ENCODE measurements around the gene FGF8. TPM values are rescaled to one million over a fixed set of nuclear protein-coding genes. Genes with fewer than 3 reads are reported as not detected.

The FGF8 gene
- total RNA-seq, 2 experiments from 2014 or later = not detected

DNA sequence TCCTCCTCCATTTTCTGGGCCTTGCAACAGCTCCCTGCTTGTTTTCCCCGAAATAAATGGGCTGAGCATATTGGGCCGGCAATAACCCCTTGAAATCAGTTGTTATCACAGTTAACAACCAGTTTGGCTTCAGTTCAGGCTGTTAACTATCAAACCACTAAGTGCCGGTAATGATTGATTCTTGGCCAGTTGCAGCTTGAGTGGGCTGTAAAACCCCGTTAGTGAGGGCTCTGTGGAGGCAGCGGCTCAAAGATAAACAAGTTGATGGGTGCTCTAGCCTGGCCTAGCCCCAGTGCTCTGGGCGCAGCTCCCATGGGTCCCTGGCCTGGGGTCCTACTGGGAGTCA is 8.3 kb downstream of the FGF8 start:
- no peak for DNase-seq
- ChIA-PET POLR2A (no interaction called here), CTCF (no interaction called here)
- H3K4me1 Mint-ChIP-seq (ENCODE audit: low read depth) = no peaks in the 10 kb centered on the region
- no peak overlapping the region for H3K27ac Mint-ChIP-seq
- H3K36me3 Mint-ChIP-seq = no peaks in the 10 kb centered on the region
- intact Hi-C loops (cut with micrococcal nuclease) = no loop called here
- H3K4me3 Mint-ChIP-seq = no peak overlapping the region
- H3K27me3 Mint-ChIP-seq = peaks cover 37% of the 10 kb centered on the region
- no peaks in the 10 kb centered on the region for H3K9me3 Mint-ChIP-seq

DNA sequence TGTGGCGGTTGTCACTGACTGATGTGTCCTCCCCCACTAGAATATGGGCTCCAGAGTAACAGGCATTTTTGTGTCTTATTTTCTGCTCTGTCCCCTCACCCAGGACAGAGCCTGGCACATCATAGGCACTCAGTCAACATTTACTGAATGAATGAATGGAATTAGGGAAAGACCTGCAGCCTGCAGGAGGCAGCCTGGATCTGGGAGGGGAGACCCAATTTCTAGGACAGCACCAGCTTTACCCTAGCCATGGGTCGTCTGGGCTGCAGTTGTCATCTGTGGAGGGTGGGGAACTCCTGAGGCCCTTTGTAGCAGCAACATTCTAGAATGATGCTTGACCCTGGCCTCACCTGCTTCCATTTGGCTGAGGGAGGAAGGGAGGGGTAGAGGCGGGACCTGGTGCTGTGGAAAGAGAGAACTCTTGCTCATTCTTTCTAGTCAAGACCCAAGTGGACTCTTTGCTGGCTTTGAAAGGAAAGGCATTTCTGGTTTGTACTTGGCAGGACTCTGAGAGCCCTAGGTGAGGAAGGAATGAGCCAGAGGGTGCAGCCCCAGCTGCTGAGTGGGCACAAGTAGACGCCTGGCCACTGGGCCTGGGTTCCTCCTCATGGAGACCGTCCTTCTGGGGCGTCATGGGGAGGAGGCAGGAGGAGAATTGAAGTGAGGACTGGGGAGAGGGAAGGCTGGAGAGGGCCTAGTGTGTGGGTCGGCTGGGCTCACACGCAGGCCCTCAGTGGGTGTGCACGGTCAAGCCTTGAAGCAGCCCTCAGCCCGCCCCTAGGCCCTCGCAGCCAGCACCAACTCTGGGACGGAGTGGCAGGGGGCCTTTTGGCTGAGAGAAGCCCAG is 8.9 kb downstream of the FGF8 start:
- H3K27ac Mint-ChIP-seq = no peak overlapping the region
- CTCF ChIA-PET = no interaction called here

DNA sequence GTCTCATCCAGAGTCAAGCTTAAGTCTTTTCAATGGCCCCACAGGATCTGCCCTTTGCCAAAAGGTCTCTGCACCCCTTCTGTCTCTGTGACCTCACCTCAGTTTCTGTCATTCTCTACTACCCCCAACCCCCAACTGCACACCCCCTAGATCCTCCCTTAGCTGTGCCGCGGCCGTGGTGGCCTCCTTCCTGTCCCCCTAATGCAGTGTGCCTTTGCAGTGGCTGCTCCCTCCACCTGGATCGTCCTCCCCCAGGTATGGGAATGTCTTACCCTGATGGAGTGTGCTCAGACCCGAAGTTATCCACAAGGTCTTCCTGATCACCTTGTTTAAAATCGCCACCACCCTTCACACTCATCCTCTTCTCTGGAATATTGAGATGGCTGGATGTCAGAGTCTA is 9.6 kb downstream of the FGF8 start:
- Mint-ChIP-seq H3K36me3 (no peaks in the 10 kb centered on the region), H3K27ac (no peak overlapping the region), H3K4me1 (ENCODE audit: low read depth) (no peaks in the 10 kb centered on the region), H3K4me3 (no peak overlapping the region), H3K9me3 (no peaks in the 10 kb centered on the region), H3K27me3 (peaks cover 26% of the 10 kb centered on the region)
- DNase-seq = no peak
- intact Hi-C loops (cut with micrococcal nuclease) = no loop called here
- POLR2A ChIA-PET = no interaction called here
- CTCF ChIA-PET = no interaction called here

More for the DNA sequence above, 8.9 kb downstream of the FGF8 start:
- POLR2A ChIA-PET = no interaction called here
- Mint-ChIP-seq H3K9me3 (no peaks in the 10 kb centered on the region), H3K4me1 (ENCODE audit: low read depth) (no peaks in the 10 kb centered on the region), H3K36me3 (no peaks in the 10 kb centered on the region), H3K27me3 (peaks cover 31% of the 10 kb centered on the region), H3K4me3 (no peak overlapping the region)
- intact Hi-C loops (cut with micrococcal nuclease) = no loop called here
- DNase-seq = no peak

DNA sequence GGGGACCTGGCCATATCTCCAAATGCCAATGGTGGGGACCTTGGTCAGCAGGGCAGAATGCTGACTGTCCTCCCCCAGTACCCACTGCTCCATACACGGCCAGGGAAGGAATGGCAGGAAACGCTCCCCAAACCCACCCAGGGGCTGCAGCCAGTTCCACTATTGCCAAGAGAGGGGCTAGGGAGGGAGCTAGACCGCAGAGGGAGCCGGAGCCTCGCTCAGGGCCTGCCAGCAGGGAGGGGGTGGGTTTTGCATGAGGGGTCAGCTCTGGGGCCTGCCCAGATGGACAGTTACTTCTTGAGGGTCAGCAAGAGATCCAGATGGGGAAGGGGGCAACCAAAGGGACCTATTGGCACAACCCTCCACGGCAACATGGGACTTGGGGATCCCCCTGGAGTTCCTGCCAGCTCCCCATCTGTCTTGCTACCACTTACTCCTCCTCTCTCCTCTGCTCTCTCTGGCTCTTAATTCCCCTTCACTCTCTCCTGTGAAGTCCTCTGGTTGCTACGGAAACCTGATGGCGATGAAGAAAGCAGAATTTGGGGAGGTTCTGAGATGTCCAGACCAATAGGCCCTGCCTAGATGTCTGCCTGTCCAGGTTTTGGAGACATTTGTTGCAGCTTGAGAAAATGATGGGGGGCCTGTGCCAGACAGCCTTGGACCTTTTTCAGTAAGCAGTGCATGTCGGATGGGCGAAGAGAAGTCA is 12.6 kb downstream of the FGF8 start:
- Mint-ChIP-seq H3K27ac (no peak overlapping the region), H3K4me3 (no peak overlapping the region), H3K4me1 (ENCODE audit: low read depth) (no peaks in the 10 kb centered on the region), H3K9me3 (no peaks in the 10 kb centered on the region), H3K36me3 (no peaks in the 10 kb centered on the region), H3K27me3 (peaks cover 16% of the 10 kb centered on the region)
- ChIA-PET POLR2A (interaction anchor here (1.2 kb wide), 1 partner anchor 10 kb away, joined by 3 read pairs; no protein-coding TSS in a partner anchor), CTCF (interaction anchor here (1.3 kb wide), 1 partner anchor 161 kb away, joined by 4 read pairs; no protein-coding TSS in a partner anchor)
- DNase-seq = no peak
- intact Hi-C loops (cut with micrococcal nuclease) = no loop called here

DNA sequence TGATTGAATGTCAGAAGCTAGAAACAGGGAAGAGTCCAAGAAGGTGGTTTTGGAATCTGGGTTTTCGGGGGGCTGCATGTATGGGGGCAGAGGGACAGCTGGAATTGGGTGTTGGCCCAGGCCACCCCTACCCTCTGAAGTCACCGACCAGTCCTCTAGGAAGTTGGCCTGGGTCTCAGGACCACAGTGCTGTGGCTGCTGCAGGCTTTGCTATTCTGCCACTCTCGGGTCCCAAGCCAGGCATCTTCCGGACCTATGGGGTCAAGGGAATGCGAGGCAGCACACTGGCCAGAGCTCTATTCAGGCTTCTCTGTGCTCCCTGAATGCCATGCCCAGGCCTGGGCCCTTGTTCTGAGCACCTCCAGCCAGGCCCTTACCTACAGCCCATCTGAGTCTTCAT is 13.2 kb downstream of the FGF8 start:
- Mint-ChIP-seq H3K27me3 (peaks cover 16% of the 10 kb centered on the region), H3K9me3 (no peaks in the 10 kb centered on the region), H3K4me3 (no peak overlapping the region), H3K4me1 (ENCODE audit: low read depth) (no peaks in the 10 kb centered on the region), H3K36me3 (no peaks in the 10 kb centered on the region), H3K27ac (no peak overlapping the region)
- DNase-seq = no peak
- CTCF ChIA-PET = interaction anchor here (1.3 kb wide), 1 partner anchor 160 kb away, joined by 4 read pairs; no protein-coding TSS in a partner anchor
- intact Hi-C loops (cut with micrococcal nuclease) = no loop called here
- POLR2A ChIA-PET = interaction anchor here (1.2 kb wide), 1 partner anchor 10 kb away, joined by 3 read pairs; no protein-coding TSS in a partner anchor

DNA sequence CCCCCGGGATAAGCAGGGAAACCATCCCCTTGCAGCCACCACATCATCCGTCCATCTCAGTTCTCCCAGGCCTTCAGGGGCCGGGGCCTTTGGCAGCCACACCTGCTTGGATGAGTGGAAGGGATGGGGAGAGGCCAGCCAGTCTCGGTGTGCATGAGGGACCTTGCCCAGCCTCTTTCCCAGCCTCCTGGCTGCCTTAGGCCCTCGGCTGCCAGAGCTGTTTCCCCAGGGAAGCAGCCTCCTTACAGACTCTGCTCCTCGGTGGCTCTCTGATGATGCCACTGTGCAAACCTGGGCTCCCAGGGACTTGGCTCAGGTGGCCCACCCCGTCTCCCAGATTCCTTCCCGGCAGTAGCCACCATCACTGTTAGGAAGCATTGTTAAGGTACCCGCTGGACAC is 14.7 kb downstream of the FGF8 start:
- CTCF ChIA-PET = no interaction called here
- intact Hi-C loops (cut with micrococcal nuclease) = no loop called here

DNA sequence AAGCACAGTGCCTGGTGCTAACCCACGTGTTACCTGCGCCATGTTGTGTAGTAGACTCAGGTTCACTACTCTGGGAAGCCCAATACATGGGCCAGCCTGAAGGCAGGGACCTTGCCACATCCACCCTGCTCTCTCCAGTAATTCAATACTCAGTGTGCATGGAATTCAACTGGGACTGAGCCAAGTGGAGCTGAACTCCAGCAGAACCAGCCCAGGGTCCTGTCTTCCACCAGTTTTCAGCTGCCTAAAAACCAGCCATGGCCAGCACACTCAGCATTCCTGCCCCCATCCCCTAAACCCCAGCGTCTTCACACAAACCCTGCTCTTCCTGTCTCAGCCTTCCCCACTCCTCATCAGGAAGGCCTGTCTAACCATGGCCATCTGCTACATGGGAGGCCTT is 15.4 kb downstream of the FGF8 start:
- no peak for DNase-seq
- ChIA-PET POLR2A (no interaction called here), CTCF (interaction anchor here (1.4 kb wide), 2 partner anchors 13 to 21 kb away, joined by 3 to 4 read pairs; no protein-coding TSS in a partner anchor)
- intact Hi-C loops (cut with micrococcal nuclease) = no loop called here
- H3K4me3 Mint-ChIP-seq = no peak overlapping the region
- H3K27me3 Mint-ChIP-seq = peaks cover 3% of the 10 kb centered on the region
- no peaks in the 10 kb centered on the region for H3K9me3 Mint-ChIP-seq
- H3K36me3 Mint-ChIP-seq = no peaks in the 10 kb centered on the region
- no peak overlapping the region for H3K27ac Mint-ChIP-seq
- no peaks in the 10 kb centered on the region for H3K4me1 Mint-ChIP-seq (ENCODE audit: low read depth)

More for the DNA sequence above, 14.7 kb downstream of the FGF8 start:
- Mint-ChIP-seq H3K4me1 (ENCODE audit: low read depth) (no peaks in the 10 kb centered on the region), H3K27ac (no peak overlapping the region), H3K27me3 (peaks cover 7% of the 10 kb centered on the region), H3K36me3 (no peaks in the 10 kb centered on the region), H3K9me3 (no peaks in the 10 kb centered on the region), H3K4me3 (no peak overlapping the region)
- POLR2A ChIA-PET = no interaction called here
- DNase-seq = no peak

DNA sequence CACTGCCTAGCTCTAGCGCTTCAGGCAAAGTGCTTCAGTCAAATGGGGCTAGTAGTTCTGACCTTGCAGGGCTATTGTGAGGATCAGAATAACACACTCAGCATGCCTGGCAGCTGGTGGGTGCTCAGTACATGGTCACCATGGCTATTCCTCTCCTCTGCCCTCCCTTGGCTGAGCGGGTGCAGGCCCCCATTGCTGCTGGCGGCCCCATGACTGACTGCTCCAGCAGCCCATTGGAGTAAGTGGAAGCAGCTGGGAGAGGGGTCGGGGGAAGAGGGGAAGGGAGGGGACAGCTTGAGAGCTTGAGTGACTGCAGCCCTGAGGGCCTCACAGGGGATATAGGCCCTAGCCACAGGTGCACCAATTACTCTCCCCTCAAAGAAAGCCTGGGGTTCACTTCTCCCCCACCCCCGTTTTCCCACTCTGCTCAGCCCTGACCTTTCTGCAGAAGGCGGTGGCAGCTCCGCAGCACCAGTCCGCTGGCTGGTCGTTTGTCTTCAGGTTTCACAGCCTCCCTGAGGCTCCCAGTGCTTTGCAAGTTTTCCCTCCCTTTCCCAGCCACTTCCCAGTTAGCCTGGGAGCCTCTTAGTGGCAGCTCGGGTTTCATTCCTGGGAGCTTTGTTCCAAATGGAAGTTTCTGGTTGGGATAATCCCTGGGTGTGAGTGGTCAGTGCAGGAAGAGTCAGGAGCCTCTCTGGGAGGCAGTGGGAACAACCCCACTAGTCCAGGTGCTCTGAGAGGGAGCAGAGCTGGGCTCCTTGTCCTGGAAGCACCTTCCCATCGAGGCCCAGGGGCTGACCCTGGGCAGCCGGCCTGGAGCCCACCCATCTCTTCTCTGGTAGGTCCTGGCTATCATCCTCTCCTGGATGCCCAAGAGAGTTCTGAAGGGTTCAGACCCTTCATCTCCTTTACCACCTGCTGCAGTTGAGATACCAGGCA is 16.3 kb downstream of the FGF8 start:
- H3K27ac Mint-ChIP-seq = no peak overlapping the region
- ChIA-PET POLR2A (no interaction called here), CTCF (interaction anchor here (1.4 kb wide), 2 partner anchors 14 to 22 kb away, joined by 3 to 4 read pairs; no protein-coding TSS in a partner anchor)
- H3K27me3 Mint-ChIP-seq = peaks cover 2% of the 10 kb centered on the region
- no peaks in the 10 kb centered on the region for H3K4me1 Mint-ChIP-seq (ENCODE audit: low read depth)
- no peaks in the 10 kb centered on the region for H3K9me3 Mint-ChIP-seq
- intact Hi-C loops (cut with micrococcal nuclease) = no loop called here
- no peak overlapping the region for H3K4me3 Mint-ChIP-seq
- H3K36me3 Mint-ChIP-seq = no peaks in the 10 kb centered on the region
- no peak for DNase-seq

DNA sequence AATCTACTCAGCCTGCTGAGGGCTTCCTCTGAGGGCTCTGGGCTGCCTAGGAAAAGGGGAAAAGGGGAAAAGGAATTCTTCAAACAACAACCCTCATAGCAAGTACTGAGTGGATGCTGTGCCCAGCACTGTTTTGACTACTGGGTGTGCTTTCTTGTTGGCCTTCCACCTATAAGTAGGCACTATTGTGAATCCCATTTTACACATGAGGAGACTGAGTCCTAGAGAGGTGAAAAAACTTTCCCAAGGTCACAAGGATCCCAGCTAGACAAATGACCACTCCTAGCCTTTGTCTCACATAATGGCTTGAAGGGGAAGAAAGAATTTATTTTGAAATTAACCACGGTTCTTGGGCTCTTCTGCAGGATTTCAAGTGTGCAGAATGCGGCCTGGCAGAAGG is 17.1 kb downstream of the FGF8 start:
- intact Hi-C loops (cut with micrococcal nuclease) = no loop called here
- no peaks in the 10 kb centered on the region for H3K9me3 Mint-ChIP-seq
- no peak overlapping the region for H3K27ac Mint-ChIP-seq
- peaks cover under 1% of the 10 kb centered on the region for H3K27me3 Mint-ChIP-seq
- H3K36me3 Mint-ChIP-seq = no peaks in the 10 kb centered on the region
- no peak for DNase-seq
- no peak overlapping the region for H3K4me3 Mint-ChIP-seq
- ChIA-PET CTCF (interaction anchor here (1.4 kb wide), 1 partner anchor 22 kb away, joined by 4 read pairs; no protein-coding TSS in a partner anchor), POLR2A (no interaction called here)
- no peaks in the 10 kb centered on the region for H3K4me1 Mint-ChIP-seq (ENCODE audit: low read depth)

DNA sequence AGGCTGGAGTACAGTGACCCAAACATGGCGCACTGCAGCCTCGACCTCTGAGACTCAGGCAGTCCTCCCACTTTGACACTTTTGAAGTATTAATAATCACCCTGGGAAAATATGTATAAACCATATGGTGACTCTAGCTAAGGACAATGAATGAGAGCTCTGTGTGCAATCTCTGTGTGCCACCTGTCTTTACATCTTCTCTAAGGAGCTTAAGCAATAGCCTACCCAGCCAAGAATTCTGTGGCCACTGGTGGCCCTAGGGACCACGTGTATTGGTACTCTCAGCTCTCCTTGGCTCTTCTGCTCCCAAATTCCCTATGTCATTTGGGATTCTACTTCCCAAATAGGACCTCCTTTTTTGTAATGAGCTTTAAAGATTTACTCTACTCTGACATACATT is 23.7 kb downstream of the FGF8 start:
- ChIA-PET POLR2A (no interaction called here), CTCF (interaction anchor here (1.1 kb wide), 1 partner anchor 29 kb away, joined by 3 read pairs; no protein-coding TSS in a partner anchor)
- Mint-ChIP-seq H3K4me3 (no peak overlapping the region), H3K27ac (no peak overlapping the region), H3K4me1 (ENCODE audit: low read depth) (no peaks in the 10 kb centered on the region), H3K36me3 (no peaks in the 10 kb centered on the region), H3K9me3 (no peaks in the 10 kb centered on the region), H3K27me3 (peaks cover 6% of the 10 kb centered on the region)
- no peak for DNase-seq
- intact Hi-C loops (cut with micrococcal nuclease) = no loop called here

DNA sequence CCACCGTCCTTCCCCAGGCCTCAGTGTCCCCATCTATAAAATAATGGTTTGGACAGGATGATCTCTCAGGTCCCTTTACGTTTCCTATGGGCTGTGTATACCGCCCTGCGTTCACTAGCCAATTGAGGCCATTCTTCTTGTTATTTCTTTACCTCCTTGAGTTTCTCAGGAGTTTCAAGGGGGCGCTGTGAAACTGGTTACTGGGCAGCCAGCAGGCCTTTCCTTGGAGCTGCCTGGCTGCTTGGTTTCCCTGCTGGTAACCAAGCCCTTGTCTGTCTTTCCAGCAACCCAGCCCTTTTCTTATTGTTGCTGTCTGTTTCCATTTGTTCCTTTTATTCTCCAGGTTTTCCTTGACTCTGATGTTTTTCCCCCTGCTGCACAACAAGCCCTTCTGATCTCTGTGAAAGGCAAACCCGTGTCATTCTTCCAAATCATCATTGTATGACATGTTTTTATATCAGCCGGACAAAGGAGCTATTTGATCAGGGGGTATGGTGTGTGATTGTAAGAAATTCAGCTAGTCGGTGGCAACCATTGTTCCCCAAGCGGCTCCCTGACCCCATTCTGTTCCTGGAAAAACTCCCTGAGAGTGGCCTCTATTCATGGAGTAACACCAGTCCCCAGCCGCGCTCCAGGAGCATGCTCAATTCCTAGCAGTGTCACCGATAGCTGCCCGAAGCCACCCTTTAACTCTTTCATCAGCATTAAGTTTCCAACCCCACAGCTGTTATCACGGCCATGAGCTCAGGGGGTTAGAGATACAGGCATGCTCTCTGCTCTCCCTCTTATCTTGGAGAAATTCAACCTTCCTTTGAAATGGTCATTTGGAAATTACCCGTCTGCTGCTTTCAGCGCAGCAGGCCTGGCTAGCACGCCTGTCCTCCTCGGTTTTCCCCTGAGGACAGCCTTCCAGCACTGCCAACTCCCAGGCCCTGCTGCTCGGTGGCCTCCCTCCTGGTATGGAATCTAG is 26.6 kb downstream of the FGF8 start:
- ChIA-PET CTCF (interaction anchor here (0.6 kb wide), 1 partner anchor 419 kb away, joined by 3 read pairs; no protein-coding TSS in a partner anchor), POLR2A (no interaction called here)
- no peaks in the 10 kb centered on the region for H3K36me3 Mint-ChIP-seq
- no peak overlapping the region for H3K27ac Mint-ChIP-seq
- H3K4me1 Mint-ChIP-seq (ENCODE audit: low read depth) = no peaks in the 10 kb centered on the region
- intact Hi-C loops (cut with micrococcal nuclease) = no loop called here
- H3K27me3 Mint-ChIP-seq = peaks cover 6% of the 10 kb centered on the region
- H3K9me3 Mint-ChIP-seq = no peaks in the 10 kb centered on the region
- no peak for DNase-seq
- no peak overlapping the region for H3K4me3 Mint-ChIP-seq
